Measurements from ENCODE around the gene SPEF2.
"Not testable (repeated sequence)": the region's sequence is repeated elsewhere in the genome, so short reads cannot be mapped to it uniquely, and the experiment has no call there.

The SPEF2 gene

GRCh38 chr5:35651002-35651756 is 33.5 kb downstream of the SPEF2 start:
- in situ Hi-C loops (cut with HindIII; ENCODE audit: low sequenced_read_pairs), result no loop called here

- in situ Hi-C loops (cut with HindIII; ENCODE audit: low sequenced_read_pairs), result no loop called here
Observed at GRCh38 chr5:35656721-35657120, 39.1 kb downstream of the SPEF2 start.

- in situ Hi-C loops (cut with HindIII; ENCODE audit: low sequenced_read_pairs), result no loop called here
Observed at GRCh38 chr5:35657877-35658276, 40.2 kb downstream of the SPEF2 start.

- in situ Hi-C loops (cut with HindIII; ENCODE audit: low sequenced_read_pairs), result no loop called here
Observed at GRCh38 chr5:35659556-35659955, 41.9 kb downstream of the SPEF2 start.

GRCh38 chr5:35660451-35660850 is 42.8 kb downstream of the SPEF2 start:
- in situ Hi-C loops (cut with HindIII; ENCODE audit: low sequenced_read_pairs), result no loop called here

- in situ Hi-C loops (cut with HindIII; ENCODE audit: low sequenced_read_pairs), result no loop called here
Observed at GRCh38 chr5:35664584-35664983, 46.9 kb downstream of the SPEF2 start.

GRCh38 chr5:35665096-35665495 is 47.4 kb downstream of the SPEF2 start:
- in situ Hi-C loops (cut with HindIII; ENCODE audit: low sequenced_read_pairs), result no loop called here

GRCh38 chr5:35668319-35668718 is 50.7 kb downstream of the SPEF2 start:
- in situ Hi-C loops (cut with HindIII; ENCODE audit: low sequenced_read_pairs), result no loop called here

- in situ Hi-C loops (cut with HindIII; ENCODE audit: low sequenced_read_pairs), result no loop called here
Observed at GRCh38 chr5:35668794-35669193, 51.1 kb downstream of the SPEF2 start.

- in situ Hi-C loops (cut with HindIII; ENCODE audit: low sequenced_read_pairs), result no loop called here
Observed at GRCh38 chr5:35671541-35672295, 54.1 kb downstream of the SPEF2 start.

GRCh38 chr5:35672296-35672655 is 54.6 kb downstream of the SPEF2 start:
- in situ Hi-C loops (cut with HindIII; ENCODE audit: low sequenced_read_pairs), result not testable (repeated sequence)

- in situ Hi-C loops (cut with HindIII; ENCODE audit: low sequenced_read_pairs), result no loop called here
Observed at GRCh38 chr5:35672995-35673394, 55.3 kb downstream of the SPEF2 start.

GRCh38 chr5:35674049-35674448 is 56.4 kb downstream of the SPEF2 start:
- in situ Hi-C loops (cut with HindIII; ENCODE audit: low sequenced_read_pairs), result no loop called here

- in situ Hi-C loops (cut with HindIII; ENCODE audit: low sequenced_read_pairs), result no loop called here
Observed at GRCh38 chr5:35675392-35675791, 57.7 kb downstream of the SPEF2 start.

GRCh38 chr5:35677878-35678277 is 60.2 kb downstream of the SPEF2 start:
- in situ Hi-C loops (cut with HindIII; ENCODE audit: low sequenced_read_pairs), result no loop called here

GRCh38 chr5:35678661-35679060 is 61.0 kb downstream of the SPEF2 start:
- in situ Hi-C loops (cut with HindIII; ENCODE audit: low sequenced_read_pairs), result no loop called here

GRCh38 chr5:35679357-35679756 is 61.7 kb downstream of the SPEF2 start:
- in situ Hi-C loops (cut with HindIII; ENCODE audit: low sequenced_read_pairs), result no loop called here

GRCh38 chr5:35681911-35682310 is 64.2 kb downstream of the SPEF2 start:
- in situ Hi-C loops (cut with HindIII; ENCODE audit: low sequenced_read_pairs), result no loop called here

- in situ Hi-C loops (cut with HindIII; ENCODE audit: low sequenced_read_pairs), result no loop called here
Observed at GRCh38 chr5:35683466-35683865, 65.8 kb downstream of the SPEF2 start.

GRCh38 chr5:35685161-35685560 is 67.5 kb downstream of the SPEF2 start:
- in situ Hi-C loops (cut with HindIII; ENCODE audit: low sequenced_read_pairs), result no loop called here

- in situ Hi-C loops (cut with HindIII; ENCODE audit: low sequenced_read_pairs), result no loop called here
Observed at GRCh38 chr5:35687961-35688360, 70.3 kb downstream of the SPEF2 start.

- in situ Hi-C loops (cut with HindIII; ENCODE audit: low sequenced_read_pairs), result no loop called here
Observed at GRCh38 chr5:35694481-35694880, 76.8 kb downstream of the SPEF2 start.
